Fibroblast of the aortic adventitia (primary cell): Measurements from ENCODE around the gene ITGAE. TPM values are rescaled to one million over a fixed set of nuclear protein-coding genes. Genes with fewer than 3 reads are reported as not detected.

Experiments used
- DNase-seq: peaks from one replicate; pipeline ENCODE4 v3.0.0-alpha.2; 2010; ENCODE audit warnings: low read depth
- H3K4me3 ChIP-seq: 2 replicates; pipeline ENCODE4 v1.5.1; 2011; ENCODE audit warnings: low read depth, mild to moderate bottlenecking, control low read depth, low read length, moderate library complexity
- total RNA-seq: library from RNA; depleted of rRNA; stranded (reverse); fragments of >200 nt; gene quantifications from 2 replicates; pipeline ENCODE4 v1.2.3, GENCODE V29; 2012; ENCODE audit warnings: low replicate concordance
- TF ChIP-seq, protein P1 (sequence below): IDR thresholded peaks from 2 replicates; pipeline ENCODE4 v1.5.1; 2011; ENCODE audit warnings: mild to moderate bottlenecking, low read length, control low read depth, inconsistent platforms; ENCODE audit not compliant: insufficient read depth

ITGAE gene, protein sequence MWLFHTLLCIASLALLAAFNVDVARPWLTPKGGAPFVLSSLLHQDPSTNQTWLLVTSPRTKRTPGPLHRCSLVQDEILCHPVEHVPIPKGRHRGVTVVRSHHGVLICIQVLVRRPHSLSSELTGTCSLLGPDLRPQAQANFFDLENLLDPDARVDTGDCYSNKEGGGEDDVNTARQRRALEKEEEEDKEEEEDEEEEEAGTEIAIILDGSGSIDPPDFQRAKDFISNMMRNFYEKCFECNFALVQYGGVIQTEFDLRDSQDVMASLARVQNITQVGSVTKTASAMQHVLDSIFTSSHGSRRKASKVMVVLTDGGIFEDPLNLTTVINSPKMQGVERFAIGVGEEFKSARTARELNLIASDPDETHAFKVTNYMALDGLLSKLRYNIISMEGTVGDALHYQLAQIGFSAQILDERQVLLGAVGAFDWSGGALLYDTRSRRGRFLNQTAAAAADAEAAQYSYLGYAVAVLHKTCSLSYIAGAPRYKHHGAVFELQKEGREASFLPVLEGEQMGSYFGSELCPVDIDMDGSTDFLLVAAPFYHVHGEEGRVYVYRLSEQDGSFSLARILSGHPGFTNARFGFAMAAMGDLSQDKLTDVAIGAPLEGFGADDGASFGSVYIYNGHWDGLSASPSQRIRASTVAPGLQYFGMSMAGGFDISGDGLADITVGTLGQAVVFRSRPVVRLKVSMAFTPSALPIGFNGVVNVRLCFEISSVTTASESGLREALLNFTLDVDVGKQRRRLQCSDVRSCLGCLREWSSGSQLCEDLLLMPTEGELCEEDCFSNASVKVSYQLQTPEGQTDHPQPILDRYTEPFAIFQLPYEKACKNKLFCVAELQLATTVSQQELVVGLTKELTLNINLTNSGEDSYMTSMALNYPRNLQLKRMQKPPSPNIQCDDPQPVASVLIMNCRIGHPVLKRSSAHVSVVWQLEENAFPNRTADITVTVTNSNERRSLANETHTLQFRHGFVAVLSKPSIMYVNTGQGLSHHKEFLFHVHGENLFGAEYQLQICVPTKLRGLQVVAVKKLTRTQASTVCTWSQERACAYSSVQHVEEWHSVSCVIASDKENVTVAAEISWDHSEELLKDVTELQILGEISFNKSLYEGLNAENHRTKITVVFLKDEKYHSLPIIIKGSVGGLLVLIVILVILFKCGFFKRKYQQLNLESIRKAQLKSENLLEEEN
- 19.7 and 37.4 TPM in 2 replicates for total RNA-seq

DNA sequence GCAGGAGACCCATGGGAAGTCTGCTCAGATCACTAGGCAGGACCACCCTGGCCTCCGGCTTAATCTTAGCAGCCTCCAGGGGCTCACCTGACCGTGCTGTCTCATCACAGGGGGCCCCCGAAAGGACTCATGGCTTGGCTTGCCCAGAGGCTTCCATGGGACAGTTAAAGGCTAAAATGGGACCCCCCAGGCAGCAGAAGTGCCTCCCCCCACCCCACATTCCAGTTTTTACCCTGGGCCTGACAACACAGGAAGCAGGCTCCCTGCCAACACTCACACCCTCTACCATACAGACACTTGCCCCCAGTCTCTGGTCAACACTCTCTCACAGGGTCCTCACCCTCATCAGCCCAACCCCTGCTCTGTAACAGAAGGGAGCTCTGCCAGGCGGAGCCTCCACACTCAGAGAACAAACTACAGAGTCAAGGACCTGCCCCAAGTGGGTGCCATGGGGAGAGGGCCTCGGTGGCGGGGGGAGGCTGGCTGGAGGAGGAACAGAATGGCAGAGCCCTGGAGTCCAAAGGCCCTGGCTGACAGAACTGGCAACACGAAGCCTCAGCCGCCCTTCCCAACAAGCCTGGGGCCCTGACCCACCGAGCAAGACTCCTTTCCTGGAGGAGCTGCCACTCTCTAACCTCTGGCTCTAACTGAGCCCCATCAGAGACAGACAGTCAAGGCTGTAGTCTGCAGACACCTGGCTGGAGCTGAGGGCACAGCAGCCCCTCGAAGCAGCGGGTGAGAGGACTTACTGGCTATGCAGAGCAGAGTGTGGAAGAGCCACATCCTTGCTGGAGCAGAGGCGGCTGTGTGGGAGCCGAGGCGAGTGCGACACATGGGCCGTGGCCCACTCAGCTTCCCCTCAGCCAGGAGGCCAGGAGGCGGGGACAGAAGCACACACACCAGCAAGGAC is at the start of gene ITGAE:
TSS of gene ITGAE (minus strand) at position 827 of the 910 bp plus-strand sequence. CDS start at position 783, 44 bp downstream.
- H3K4me3 ChIP-seq = no peak within 1 kb of the TSS
- no peak for DNase-seq
- TF ChIP-seq, protein P1, sequence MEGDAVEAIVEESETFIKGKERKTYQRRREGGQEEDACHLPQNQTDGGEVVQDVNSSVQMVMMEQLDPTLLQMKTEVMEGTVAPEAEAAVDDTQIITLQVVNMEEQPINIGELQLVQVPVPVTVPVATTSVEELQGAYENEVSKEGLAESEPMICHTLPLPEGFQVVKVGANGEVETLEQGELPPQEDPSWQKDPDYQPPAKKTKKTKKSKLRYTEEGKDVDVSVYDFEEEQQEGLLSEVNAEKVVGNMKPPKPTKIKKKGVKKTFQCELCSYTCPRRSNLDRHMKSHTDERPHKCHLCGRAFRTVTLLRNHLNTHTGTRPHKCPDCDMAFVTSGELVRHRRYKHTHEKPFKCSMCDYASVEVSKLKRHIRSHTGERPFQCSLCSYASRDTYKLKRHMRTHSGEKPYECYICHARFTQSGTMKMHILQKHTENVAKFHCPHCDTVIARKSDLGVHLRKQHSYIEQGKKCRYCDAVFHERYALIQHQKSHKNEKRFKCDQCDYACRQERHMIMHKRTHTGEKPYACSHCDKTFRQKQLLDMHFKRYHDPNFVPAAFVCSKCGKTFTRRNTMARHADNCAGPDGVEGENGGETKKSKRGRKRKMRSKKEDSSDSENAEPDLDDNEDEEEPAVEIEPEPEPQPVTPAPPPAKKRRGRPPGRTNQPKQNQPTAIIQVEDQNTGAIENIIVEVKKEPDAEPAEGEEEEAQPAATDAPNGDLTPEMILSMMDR = no peak

DNA sequence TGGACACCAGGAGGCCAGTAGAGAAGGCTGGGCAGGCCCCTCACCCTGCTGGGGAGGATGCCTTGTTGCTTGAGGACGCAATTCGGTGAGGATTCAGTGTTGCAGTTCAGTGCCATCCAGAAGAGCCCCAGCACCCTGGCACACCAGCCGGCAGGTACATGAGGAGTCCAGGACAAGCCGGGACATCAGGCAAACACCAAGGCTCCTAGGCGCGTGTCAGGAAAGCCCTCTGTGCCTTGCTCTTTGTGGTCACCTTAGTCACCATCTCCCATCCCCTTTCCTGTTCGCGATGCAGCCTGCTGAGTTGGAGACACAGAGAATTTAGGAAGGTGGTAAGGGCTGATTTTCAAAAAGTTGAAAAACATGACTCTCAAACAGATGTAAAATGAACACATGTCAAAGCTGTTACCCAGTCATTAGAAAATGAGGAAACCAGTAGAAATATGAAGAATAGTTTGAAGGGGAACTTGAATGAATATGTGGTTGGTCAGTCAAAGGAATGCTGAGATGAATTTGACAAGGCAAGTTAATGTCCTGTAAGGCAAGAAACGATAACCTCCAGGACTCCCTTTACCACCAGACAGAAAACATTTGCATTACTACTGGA is 47.3 kb upstream of the ITGAE start:
- H3K4me3 ChIP-seq = no peak overlapping the region
- DNase-seq = no peak
- TF ChIP-seq, protein P1 = no peak

DNA sequence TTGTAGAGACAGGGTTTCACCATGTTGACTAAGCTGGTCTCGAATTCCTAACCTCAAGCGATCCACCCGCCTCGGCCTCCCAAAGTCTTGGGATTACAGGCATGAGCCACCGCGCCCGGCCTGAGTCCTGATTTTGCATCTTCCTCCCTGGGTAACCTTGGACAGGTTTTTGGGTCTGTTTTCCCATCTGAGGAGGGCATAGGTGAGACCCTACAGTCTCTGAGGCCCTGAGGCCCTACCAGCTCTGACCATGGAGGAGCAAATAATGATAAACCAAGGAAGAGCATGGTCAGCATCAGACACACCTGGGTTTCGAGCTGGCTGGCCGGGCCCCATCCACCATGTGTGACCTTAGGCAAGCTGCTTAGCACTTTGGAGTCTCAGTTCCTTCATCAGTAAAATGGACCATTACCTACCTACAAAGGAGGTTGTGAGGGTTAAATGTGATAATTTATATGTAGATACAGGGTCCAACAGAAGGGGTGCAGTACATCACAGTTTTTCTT is 46.2 kb upstream of the ITGAE start:
- H3K4me3 ChIP-seq = no peak overlapping the region
- TF ChIP-seq, protein P1 = no peak
- no peak for DNase-seq

DNA sequence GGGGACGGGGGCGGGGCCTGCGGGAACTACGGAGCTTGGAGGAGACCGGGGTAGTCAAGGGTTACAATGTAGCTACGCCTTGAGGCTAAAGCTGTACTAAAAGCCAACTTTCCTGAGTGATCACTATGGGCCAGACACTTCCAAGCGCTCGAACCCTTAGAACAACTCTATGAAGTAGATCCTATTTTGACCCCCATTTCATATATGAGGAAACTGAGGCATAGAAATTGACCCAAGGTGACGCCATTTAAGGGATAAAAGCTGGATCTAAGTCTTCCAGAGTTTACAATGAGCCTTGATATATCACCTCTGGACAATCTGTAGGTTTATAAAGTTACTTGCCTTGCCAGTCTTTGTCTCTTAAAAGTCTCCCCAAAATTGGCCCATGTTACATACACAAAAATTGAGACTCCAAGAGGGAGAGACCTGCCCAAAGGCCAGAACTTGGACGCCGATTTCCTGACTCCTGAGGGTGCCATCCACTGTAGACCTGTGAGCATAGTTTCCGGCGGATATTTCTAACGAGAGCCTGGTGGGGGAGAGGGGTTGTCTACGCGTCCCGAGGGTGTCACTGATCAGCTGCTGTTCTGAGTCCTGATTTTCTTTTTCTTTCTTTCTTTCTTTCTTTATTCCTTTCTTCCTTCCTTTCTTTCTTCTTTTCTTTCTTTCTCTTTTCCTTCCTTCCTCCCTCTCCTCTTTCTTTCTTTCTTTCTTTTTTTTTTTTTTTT is 45.6 kb upstream of the ITGAE start:
- peak overlapping the region; percentile 36 for H3K4me3 ChIP-seq
- TF ChIP-seq, protein P1 = no peak
- DNase-seq = no peak

DNA sequence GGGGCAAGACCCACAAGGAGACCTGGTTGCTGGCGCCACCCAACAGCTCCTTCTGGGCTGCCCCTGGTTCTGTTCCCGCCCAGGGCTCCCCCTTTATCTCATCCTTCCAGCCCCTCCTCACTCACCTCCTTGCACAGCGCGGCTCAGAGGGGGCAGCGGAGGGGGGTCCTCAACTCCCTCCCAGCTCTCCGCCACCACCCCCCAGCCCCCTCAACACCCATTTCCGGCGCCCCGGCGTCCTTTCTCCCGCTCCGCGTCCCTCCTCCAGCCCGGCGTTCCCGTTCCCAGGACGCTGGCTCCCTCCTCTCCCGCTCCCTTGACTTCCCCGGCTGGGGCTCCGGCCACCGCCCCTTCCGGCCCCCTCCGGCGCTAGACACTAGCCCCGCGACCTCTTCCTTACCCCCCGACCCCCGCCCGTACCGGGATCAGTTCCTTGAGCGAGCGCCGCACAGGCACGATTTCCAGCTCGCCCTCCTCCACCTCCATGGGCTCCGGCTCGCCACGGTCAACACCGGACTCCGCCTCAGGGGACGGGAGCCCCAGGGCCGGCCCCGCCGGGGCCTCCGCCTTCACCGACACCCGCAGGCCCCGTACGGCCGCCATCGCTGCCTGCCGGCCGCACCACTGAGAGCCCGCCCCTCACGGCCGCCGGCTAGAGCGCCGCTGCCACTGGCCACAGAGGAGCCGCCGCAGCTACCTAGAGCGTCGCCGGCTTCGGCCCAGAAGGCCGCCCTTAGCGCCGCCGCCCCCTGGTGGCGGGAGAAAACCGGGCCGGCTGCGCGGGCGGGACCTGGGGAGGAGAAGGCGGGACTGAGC is 44.8 kb upstream of the ITGAE start, which contains the start of gene NCBP3:
TSS of gene NCBP3 (minus strand) at position 626 of the 816 bp plus-strand sequence. CDS start at position 603, 23 bp downstream.
- peak; percentile 89 for DNase-seq
- TF ChIP-seq, protein P1 = peak; percentile 83
- H3K4me3 ChIP-seq = peak within 1 kb of the TSS; percentile 83
